Measurements from ENCODE around the gene PDF. TPM values are rescaled to one million over a fixed set of nuclear protein-coding genes. Genes with fewer than 3 reads are reported as not detected.

Gene PDF
- total RNA-seq, 4 donors from 2014 or later, result 17.7 to 20.1 (median 18.1) TPM

DNA sequence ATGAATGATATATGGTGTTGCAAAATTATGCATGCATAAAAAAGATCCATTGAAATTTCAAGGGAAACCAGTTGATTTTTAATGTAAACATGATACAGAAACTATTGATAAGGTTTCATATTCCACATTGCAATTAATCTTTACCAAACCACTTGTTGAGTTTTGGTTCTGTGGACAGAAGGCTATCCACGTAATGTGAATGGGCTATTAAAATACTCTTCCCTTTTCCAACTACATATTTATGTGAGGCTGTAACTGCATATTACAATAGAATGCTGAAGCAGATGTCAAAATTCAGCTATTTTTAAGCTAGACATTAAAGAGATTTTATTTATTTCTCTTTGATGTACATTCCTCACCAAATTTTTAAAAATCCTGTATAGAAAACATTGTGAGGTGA lies 53.0 kb downstream of the PDF start:
- 60 to 69% methylated on average over 1 of the region's 1 CpG for WGBS, 2 donors

More for the DNA sequence above, 53.0 kb downstream of the PDF start:
- intact Hi-C loops (cut with DNase I; ENCODE audit: low total_unique reads), result no loop called here
- H3K4me3 ChIP-seq (ENCODE audit: low read depth, poor library complexity, severe bottlenecking), result no peak overlapping the region
- TF ChIP-seq CTCF (IDR thresholded peaks at IDR 0.05) (no peak), POLR2A (IDR thresholded peaks at IDR 0.05) (no peak)
- DNase-seq (ENCODE audit: low spot score in 2 of 2), result no peak

Other genes starting within 250 kb of the PDF start
- 1 to 10 TPM; 3.5 to 7.5 (median 4.8) TPM for gene HAS3, start 224.9 kb downstream of the PDF start, total RNA-seq
- gene CHTF8, start 198.0 kb downstream of the PDF start, total RNA-seq, result 100 to 1,000 TPM in 1 of 4 donors, 10 to 100 TPM in 3; 77.8 to 124 (median 82.8) TPM
- 10 to 100 TPM; 13.3 to 22.0 (median 15.0) TPM for gene UTP4, start 197.9 kb downstream of the PDF start, total RNA-seq
- 10 to 100 TPM; 32.5 to 60.4 (median 51.8) TPM for gene SNTB2, start 143.4 kb downstream of the PDF start, total RNA-seq
- gene VPS4A, start 19.2 kb downstream of the PDF start, total RNA-seq, result 10 to 100 TPM; 34.8 to 57.5 (median 35.6) TPM
- gene COG8, start 9.0 kb upstream of the PDF start, total RNA-seq, result 10 to 100 TPM; 40.8 to 57.8 (median 47.6) TPM
- gene NIP7, start 9.2 kb upstream of the PDF start, total RNA-seq, result 10 to 100 TPM; 11.0 to 13.8 (median 12.7) TPM
- not detected for gene TMED6, start 21.2 kb upstream of the PDF start, total RNA-seq
- 10 to 100 TPM; 12.4 to 24.2 (median 19.0) TPM for gene TERF2, start 55.4 kb upstream of the PDF start, total RNA-seq
- 10 to 100 TPM; 22.3 to 34.5 (median 25.9) TPM for gene CYB5B, start 94.0 kb upstream of the PDF start, total RNA-seq
- 100 to 1,000 TPM in 1 of 4 donors, 10 to 100 TPM in 3; 74.7 to 114 (median 88.6) TPM for gene NFAT5, start 235.4 kb upstream of the PDF start, total RNA-seq